ENCODE measurements around the gene PRMT6.
"Not testable (repeated sequence)": the region's sequence is repeated elsewhere in the genome, so short reads cannot be mapped to it uniquely, and the experiment has no call there.

PRMT6 gene

DNA sequence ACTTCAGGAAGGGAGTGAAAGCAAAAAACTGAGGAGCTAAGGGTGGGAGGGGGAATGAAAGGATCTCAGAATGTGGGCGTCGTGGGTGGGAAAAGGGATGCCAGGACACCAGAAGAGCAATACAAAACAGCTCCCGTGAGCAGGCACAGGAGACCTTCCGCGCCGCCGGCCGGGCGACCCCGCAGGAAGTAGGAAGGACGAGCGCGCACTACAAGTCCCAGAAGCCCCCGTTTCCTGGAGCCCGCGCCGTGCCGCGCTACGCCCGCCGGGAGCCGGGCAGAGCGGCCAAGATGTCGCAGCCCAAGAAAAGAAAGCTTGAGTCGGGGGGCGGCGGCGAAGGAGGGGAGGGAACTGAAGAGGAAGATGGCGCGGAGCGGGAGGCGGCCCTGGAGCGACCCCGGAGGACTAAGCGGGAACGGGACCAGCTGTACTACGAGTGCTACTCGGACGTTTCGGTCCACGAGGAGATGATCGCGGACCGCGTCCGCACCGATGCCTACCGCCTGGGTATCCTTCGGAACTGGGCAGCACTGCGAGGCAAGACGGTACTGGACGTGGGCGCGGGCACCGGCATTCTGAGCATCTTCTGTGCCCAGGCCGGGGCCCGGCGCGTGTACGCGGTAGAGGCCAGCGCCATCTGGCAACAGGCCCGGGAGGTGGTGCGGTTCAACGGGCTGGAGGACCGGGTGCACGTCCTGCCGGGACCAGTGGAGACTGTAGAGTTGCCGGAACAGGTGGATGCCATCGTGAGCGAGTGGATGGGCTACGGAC is at the start of gene PRMT6:
Gene PRMT6, plus strand, starts transcription at position 249 of the 771 bp plus-strand sequence. Its CDS starts 42 bp downstream, at position 291.
- TF ChIP-seq CTCF (conservative IDR thresholded peaks at IDR 0.05; ENCODE audit: control insufficient read depth, insufficient read depth, low read depth, low read length) = no peak

GRCh38 chr1:107009281-107009680 is 47.2 kb upstream of the PRMT6 start:
- H3K4me3 ChIP-seq (ENCODE audit: control insufficient read depth, low read depth, low read length) = no peak overlapping the region
- no peak for DNase-seq (ENCODE audit: low read depth)
- TF ChIP-seq CTCF (conservative IDR thresholded peaks at IDR 0.05; ENCODE audit: control insufficient read depth, insufficient read depth, low read depth, low read length) = no peak

More for the DNA sequence above, at the start of gene PRMT6:
- H3K4me3 ChIP-seq (ENCODE audit: control insufficient read depth, low read depth, low read length) = peak within 1 kb of the TSS; percentile 92
- peak; percentile 65 for DNase-seq (ENCODE audit: low read depth)

DNA sequence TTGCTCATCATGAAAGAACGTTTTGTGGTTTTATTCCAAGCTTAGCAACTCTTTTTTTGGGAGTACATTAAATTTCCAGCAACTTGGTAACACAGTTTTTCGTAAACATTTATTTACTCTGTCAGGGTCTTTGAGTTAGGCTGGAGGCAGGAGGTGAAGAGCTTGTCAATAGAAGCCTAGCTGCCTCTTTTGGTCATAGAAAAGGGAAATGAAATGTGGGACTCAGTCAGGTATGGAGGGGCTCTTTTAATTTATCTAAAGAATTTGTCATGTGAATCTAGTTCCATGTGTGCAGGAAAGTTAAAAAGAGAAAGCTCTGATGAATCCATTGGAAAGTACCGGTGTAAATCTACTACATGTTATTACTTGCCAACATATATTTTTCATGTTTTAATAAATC is 45.9 kb upstream of the PRMT6 start:
- TF ChIP-seq CTCF (conservative IDR thresholded peaks at IDR 0.05; ENCODE audit: control insufficient read depth, insufficient read depth, low read depth, low read length) = no peak
- no peak for DNase-seq (ENCODE audit: low read depth)

GRCh38 chr1:107016376-107016978 is 40.0 kb upstream of the PRMT6 start:
- peak; percentile 5 for DNase-seq (ENCODE audit: low read depth)
- H3K4me3 ChIP-seq (ENCODE audit: control insufficient read depth, low read depth, low read length) = no peak overlapping the region
- no peak for TF ChIP-seq CTCF (conservative IDR thresholded peaks at IDR 0.05; ENCODE audit: control insufficient read depth, insufficient read depth, low read depth, low read length)

More for the DNA sequence above, 45.9 kb upstream of the PRMT6 start:
- H3K4me3 ChIP-seq (ENCODE audit: control insufficient read depth, low read depth, low read length) = no peak overlapping the region

DNA sequence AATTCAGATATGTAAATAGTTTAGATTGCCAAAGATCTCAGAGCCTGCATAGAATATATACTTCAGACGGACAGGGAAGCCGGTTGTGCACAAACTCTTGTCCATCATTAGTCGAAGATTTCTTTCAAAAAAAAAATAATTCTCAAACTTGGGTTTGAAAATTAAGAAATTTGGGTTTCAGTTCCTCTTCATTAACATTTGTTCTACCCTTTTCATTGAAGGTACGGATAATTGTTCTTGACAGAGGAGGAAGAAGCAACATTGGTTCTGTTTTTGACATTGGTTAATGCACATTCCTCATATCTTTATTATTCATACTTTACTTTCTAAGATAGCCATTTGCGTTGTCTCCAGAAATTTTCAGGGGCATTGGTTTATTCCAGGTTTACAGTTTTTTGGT is 38.0 kb upstream of the PRMT6 start:
- no peak for TF ChIP-seq CTCF (conservative IDR thresholded peaks at IDR 0.05; ENCODE audit: control insufficient read depth, insufficient read depth, low read depth, low read length)
- no peak overlapping the region for H3K4me3 ChIP-seq (ENCODE audit: control insufficient read depth, low read depth, low read length)
- no peak for DNase-seq (ENCODE audit: low read depth)

DNA sequence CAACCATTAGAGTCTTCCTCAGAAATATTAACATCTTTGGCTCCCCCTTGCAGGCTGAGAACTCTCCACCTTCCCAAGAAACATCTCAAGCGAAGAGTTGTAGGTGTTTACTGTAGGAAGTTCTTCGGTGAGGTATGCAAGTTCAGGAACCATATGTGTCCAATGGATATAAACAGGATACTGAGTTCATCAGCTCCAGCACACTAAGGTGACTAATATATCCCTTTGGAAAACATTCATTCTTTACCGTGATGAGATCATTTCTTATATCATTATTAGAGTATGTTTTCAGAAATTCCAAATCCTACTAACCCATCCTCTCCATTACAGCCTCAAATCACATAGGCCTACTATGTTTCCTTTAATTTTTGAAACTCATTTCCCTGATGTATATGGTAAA is 37.3 kb upstream of the PRMT6 start:
- DNase-seq (ENCODE audit: low read depth) = peak; percentile 52
- no peak for TF ChIP-seq CTCF (conservative IDR thresholded peaks at IDR 0.05; ENCODE audit: control insufficient read depth, insufficient read depth, low read depth, low read length)
- H3K4me3 ChIP-seq (ENCODE audit: control insufficient read depth, low read depth, low read length) = no peak overlapping the region

- H3K4me3 ChIP-seq (ENCODE audit: control insufficient read depth, low read depth, low read length) = not testable (repeated sequence)
- peak; percentile 27 for DNase-seq (ENCODE audit: low read depth)
These were observed 17.6 kb upstream of the PRMT6 start for GRCh38 chr1:107038874-107039273.

DNA sequence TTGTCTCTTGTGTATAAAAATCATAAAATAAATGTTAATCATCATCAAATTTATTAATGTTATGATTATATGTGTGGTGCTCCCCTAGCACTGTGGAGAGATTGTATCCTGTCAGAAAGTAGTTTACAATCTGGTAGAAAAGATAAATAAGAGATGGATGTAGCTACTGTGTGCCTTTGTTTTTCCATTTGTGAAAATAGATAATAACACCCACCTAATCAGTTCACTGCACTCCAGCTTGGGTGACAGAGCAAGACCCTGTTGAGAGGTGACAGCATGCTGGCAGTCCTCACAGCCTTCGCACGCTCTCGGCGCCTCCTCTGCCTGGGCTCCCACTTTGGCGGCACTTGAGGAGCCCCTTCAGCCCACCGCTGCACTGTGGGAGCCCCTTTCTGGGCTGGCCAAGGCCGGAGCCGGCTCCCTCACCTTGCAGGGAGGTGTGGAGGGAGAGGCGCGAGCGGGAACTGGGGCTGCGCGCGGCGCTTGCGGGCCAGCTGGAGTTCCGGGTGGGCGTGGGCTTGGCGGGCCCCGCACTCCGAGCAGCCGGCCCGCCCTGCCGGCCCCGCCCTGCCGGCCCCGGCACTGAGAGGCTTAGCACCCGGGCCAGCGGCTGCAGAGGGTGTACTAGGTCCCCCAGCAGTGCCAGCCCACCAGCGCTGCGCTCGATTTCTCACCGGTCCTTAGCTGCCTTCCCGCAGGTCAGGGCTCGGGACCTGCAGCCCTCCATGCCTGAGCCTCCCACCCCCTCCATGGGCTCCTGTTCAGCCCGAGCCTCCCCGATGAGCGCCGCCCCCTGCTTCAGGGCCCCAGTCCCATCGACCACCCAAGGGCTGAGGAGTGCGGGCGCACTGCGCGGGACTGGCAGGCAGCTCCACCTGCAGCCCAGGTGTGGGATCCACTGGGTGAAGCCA is 11.9 kb upstream of the PRMT6 start:
- not testable (repeated sequence) for DNase-seq (ENCODE audit: low read depth); H3K4me3 ChIP-seq (ENCODE audit: control insufficient read depth, low read depth, low read length)
